WTC11 (cell line): ENCODE data around the gene BABAM2. TPM values are rescaled to one million over a fixed set of nuclear protein-coding genes. Genes with fewer than 3 reads are reported as not detected.

Source experiments
- ATAC-seq: fragments of 200-7000 bp; cut with Tn5 transposase; 2 replicates; pipeline ENCODE4 v1.10.0; 2021; ENCODE audit warnings: mild to moderate bottlenecking, moderate library complexity
- CTCF ChIA-PET: fragments of 300-600 bp; sonication (Branson Sonifier 250); formaldehyde crosslinking; loops from one replicate; lab custom pipeline; 2021; ENCODE audit warnings: antibody characterized with exemption; lab: Charles Lee
- POLR2A ChIA-PET: fragments of 350-600 bp; sonication (Branson Sonifier 250); formaldehyde crosslinking; loops from one replicate; lab custom pipeline; 2021; ENCODE audit warnings: antibody characterized with exemption; lab: Charles Lee
- DNase-seq: peaks from one replicate; pipeline ENCODE4 v3.0.0; 2021; ENCODE audit warnings: low spot score
- H3K27ac Mint-ChIP-seq: 2 replicates; pipeline ENCODE4 v1.8.0; 2021; ENCODE audit warnings: mixed read lengths
- H3K27me3 Mint-ChIP-seq: 2 replicates; pipeline ENCODE4 v1.8.0; 2021; ENCODE audit warnings: low read depth, mild to moderate bottlenecking, moderate library complexity, mixed read lengths
- H3K36me3 Mint-ChIP-seq: 2 replicates; pipeline ENCODE4 v1.8.0; 2021; ENCODE audit warnings: mixed read lengths
- H3K4me1 Mint-ChIP-seq: 2 replicates; pipeline ENCODE4 v1.8.0; 2022; ENCODE audit warnings: mixed read lengths
- H3K4me3 Mint-ChIP-seq: 2 replicates; pipeline ENCODE4 v1.8.0; 2021; ENCODE audit warnings: mild to moderate bottlenecking, moderate library complexity, mixed read lengths
- H3K9me3 Mint-ChIP-seq: 2 replicates; pipeline ENCODE4 v1.8.0; 2021; ENCODE audit warnings: mixed read lengths
- AR ChIP-seq: fragments of 250-450 bp; sonication (Bioruptor Pico); IDR thresholded peaks from 2 replicates; pipeline ENCODE4 v1.9.0; 2021; ENCODE audit warnings: mild to moderate bottlenecking
- ATF1 ChIP-seq: sonication (generic); formaldehyde crosslinking; IDR thresholded peaks from 2 replicates; pipeline ENCODE4 v1.8.1; 2023; ENCODE audit warnings: mild to moderate bottlenecking, moderate library complexity, missing genetic modification reagents
- ATF6 ChIP-seq: sonication (generic); formaldehyde crosslinking; IDR thresholded peaks from 2 replicates; pipeline ENCODE4 v1.8.1; 2023; ENCODE audit warnings: mild to moderate bottlenecking, missing genetic modification reagents
- CBFB ChIP-seq: sonication (generic); formaldehyde crosslinking; IDR thresholded peaks from 2 replicates; pipeline ENCODE4 v1.8.1; 2022; ENCODE audit warnings: mild to moderate bottlenecking, low read depth, missing genetic modification reagents
- CREM ChIP-seq: sonication (generic); formaldehyde crosslinking; IDR thresholded peaks from 2 replicates; pipeline ENCODE4 v1.8.1; 2022; ENCODE audit warnings: mild to moderate bottlenecking, missing genetic modification reagents, moderate library complexity
- FOXK1 ChIP-seq: sonication (generic); formaldehyde crosslinking; IDR thresholded peaks from 2 replicates; pipeline ENCODE4 v1.8.0; 2022; ENCODE audit warnings: mild to moderate bottlenecking, moderate library complexity, missing genetic modification reagents
- FOXP1 ChIP-seq: sonication (generic); formaldehyde crosslinking; IDR thresholded peaks from 2 replicates; pipeline ENCODE4 v1.8.0; 2022; ENCODE audit warnings: missing genetic modification reagents, mild to moderate bottlenecking, moderate library complexity, borderline replicate concordance
- SP1 ChIP-seq: sonication (generic); formaldehyde crosslinking; conservative IDR thresholded peaks from 2 replicates; pipeline ENCODE4 v1.8.1; 2022; ENCODE audit warnings: missing genetic modification reagents
- ZBTB43 ChIP-seq: sonication (generic); formaldehyde crosslinking; IDR thresholded peaks from 2 replicates; pipeline ENCODE4 v1.8.1; 2023; ENCODE audit warnings: mild to moderate bottlenecking, missing genetic modification reagents
- ZNF232 ChIP-seq: sonication (generic); formaldehyde crosslinking; IDR thresholded peaks from 2 replicates; pipeline ENCODE4 v1.8.0; 2022; ENCODE audit warnings: mild to moderate bottlenecking, missing genetic modification reagents
- ZNF416 ChIP-seq: fragments of 250-450 bp; sonication (Bioruptor Pico); IDR thresholded peaks from 2 replicates; pipeline ENCODE4 v1.9.0; 2021; ENCODE audit warnings: mild to moderate bottlenecking, inconsistent platforms
- total RNA-seq: library from RNA; stranded (reverse); gene quantifications from 3 replicates; pipeline ENCODE4 v1.2.3, GENCODE V29; 2021
- TF ChIP-seq, protein P1 (sequence below): sonication (generic); formaldehyde crosslinking; IDR thresholded peaks from 2 replicates; pipeline ENCODE4 v1.8.1; 2022; ENCODE audit warnings: missing genetic modification reagents, borderline replicate concordance
- TF ChIP-seq, protein P2 (sequence below): sonication (generic); formaldehyde crosslinking; IDR thresholded peaks from 2 replicates; pipeline ENCODE4 v1.8.0; 2022; ENCODE audit warnings: missing genetic modification reagents
- TF ChIP-seq, protein P3 (sequence below): sonication (generic); formaldehyde crosslinking; IDR thresholded peaks from 2 replicates; pipeline ENCODE4 v1.8.1; 2022; ENCODE audit warnings: mild to moderate bottlenecking, moderate library complexity, missing genetic modification reagents

The BABAM2 gene
- total RNA-seq, 1 experiment from 2014 or later, result 16.5 TPM

DNA sequence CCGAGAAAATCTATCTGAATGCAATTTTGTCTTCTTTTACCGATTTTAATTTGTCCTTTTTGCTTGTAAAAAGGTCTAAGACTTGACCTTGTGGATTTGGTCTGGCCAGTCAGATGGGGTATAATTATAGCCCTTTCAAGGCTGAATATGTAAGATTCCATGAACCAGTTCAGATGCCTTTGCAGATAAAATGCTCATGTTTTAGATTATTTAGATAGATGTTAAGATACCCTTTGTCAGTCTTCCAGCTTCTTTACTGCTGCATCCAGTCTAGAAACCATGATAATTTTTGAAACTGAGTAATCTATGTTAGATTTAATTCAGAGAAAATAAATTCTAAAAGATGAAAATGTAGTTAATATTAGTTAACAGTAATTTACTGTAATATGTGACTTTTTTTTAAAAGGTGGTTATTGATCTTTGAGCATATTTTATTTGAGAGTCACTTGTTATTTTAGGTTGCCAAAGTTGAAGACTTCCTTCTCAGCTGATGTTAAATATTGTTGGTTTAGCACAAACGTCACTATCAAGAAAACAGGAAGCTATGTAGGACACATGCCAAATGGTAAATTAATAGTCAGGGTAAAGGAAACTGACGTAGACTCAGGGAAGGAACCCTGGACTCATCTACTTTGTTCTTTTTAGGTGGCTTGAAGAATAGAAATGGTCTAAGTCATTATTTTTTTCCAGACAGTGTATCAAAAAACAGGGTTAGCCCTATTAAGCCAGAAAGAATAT, 29.8 kb downstream of the BABAM2 start:
- no peak for ATAC-seq
- POLR2A ChIA-PET, result no interaction called here

GRCh38 chr2:27921424-27921823, 30.9 kb downstream of the BABAM2 start:
- no peak overlapping the region for H3K27ac Mint-ChIP-seq
- CTCF ChIA-PET, result no interaction called here
- no peaks in the 10 kb centered on the region for H3K36me3 Mint-ChIP-seq
- peaks cover 5% of the 10 kb centered on the region; the same call in 1 of the 2 replicates for H3K4me1 Mint-ChIP-seq
- ATAC-seq (no peak), DNase-seq (no peak)
- H3K9me3 Mint-ChIP-seq, result no peaks in the 10 kb centered on the region
- no peaks in the 10 kb centered on the region for H3K27me3 Mint-ChIP-seq
- no peak overlapping the region for H3K4me3 Mint-ChIP-seq
- POLR2A ChIA-PET, result no interaction called here
- TF ChIP-seq, protein P1, sequence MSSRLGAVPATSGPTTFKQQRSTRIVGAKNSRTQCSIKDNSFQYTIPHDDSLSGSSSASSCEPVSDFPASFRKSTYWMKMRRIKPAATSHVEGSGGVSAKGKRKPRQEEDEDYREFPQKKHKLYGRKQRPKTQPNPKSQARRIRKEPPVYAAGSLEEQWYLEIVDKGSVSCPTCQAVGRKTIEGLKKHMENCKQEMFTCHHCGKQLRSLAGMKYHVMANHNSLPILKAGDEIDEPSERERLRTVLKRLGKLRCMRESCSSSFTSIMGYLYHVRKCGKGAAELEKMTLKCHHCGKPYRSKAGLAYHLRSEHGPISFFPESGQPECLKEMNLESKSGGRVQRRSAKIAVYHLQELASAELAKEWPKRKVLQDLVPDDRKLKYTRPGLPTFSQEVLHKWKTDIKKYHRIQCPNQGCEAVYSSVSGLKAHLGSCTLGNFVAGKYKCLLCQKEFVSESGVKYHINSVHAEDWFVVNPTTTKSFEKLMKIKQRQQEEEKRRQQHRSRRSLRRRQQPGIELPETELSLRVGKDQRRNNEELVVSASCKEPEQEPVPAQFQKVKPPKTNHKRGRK (CRISPR knock-in tag), result no peak
- no peak for TF ChIP-seq AR (CRISPR knock-in tag)
- no peak for TF ChIP-seq FOXK1 (CRISPR knock-in tag)
- TF ChIP-seq ZNF232 (CRISPR knock-in tag), result no peak
- TF ChIP-seq ZBTB43, result no peak
- TF ChIP-seq, protein P2, sequence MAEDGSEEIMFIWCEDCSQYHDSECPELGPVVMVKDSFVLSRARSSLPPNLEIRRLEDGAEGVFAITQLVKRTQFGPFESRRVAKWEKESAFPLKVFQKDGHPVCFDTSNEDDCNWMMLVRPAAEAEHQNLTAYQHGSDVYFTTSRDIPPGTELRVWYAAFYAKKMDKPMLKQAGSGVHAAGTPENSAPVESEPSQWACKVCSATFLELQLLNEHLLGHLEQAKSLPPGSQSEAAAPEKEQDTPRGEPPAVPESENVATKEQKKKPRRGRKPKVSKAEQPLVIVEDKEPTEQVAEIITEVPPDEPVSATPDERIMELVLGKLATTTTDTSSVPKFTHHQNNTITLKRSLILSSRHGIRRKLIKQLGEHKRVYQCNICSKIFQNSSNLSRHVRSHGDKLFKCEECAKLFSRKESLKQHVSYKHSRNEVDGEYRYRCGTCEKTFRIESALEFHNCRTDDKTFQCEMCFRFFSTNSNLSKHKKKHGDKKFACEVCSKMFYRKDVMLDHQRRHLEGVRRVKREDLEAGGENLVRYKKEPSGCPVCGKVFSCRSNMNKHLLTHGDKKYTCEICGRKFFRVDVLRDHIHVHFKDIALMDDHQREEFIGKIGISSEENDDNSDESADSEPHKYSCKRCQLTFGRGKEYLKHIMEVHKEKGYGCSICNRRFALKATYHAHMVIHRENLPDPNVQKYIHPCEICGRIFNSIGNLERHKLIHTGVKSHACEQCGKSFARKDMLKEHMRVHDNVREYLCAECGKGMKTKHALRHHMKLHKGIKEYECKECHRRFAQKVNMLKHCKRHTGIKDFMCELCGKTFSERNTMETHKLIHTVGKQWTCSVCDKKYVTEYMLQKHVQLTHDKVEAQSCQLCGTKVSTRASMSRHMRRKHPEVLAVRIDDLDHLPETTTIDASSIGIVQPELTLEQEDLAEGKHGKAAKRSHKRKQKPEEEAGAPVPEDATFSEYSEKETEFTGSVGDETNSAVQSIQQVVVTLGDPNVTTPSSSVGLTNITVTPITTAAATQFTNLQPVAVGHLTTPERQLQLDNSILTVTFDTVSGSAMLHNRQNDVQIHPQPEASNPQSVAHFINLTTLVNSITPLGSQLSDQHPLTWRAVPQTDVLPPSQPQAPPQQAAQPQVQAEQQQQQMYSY, result no peak
- TF ChIP-seq, protein P3, sequence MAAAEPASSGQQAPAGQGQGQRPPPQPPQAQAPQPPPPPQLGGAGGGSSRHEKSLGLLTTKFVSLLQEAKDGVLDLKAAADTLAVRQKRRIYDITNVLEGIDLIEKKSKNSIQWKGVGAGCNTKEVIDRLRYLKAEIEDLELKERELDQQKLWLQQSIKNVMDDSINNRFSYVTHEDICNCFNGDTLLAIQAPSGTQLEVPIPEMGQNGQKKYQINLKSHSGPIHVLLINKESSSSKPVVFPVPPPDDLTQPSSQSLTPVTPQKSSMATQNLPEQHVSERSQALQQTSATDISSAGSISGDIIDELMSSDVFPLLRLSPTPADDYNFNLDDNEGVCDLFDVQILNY, result no peak
- TF ChIP-seq SP1 (CRISPR knock-in tag), result no peak
- no peak for TF ChIP-seq CREM (CRISPR knock-in tag)

More for the DNA sequence above, 29.8 kb downstream of the BABAM2 start:
- H3K27ac Mint-ChIP-seq, result no peak overlapping the region
- CTCF ChIA-PET, result interaction anchor here (1.2 kb wide), 1 partner anchor 237 kb away, joined by 3 read pairs; no protein-coding TSS in a partner anchor
- TF ChIP-seq AR (CRISPR knock-in tag) (no peak), ATF6 (CRISPR knock-in tag) (no peak), ZNF416 (CRISPR knock-in tag) (no peak), FOXP1 (CRISPR knock-in tag) (no peak), ATF1 (no peak), CBFB (CRISPR knock-in tag) (no peak)
- TF ChIP-seq, all 79 proteins: peak for 0
- Mint-ChIP-seq H3K4me3 (no peak overlapping the region), H3K9me3 (no peaks in the 10 kb centered on the region), H3K36me3 (no peaks in the 10 kb centered on the region), H3K27me3 (no peaks in the 10 kb centered on the region), H3K4me1 (no peaks in the 10 kb centered on the region)
- DNase-seq, result no peak
